Stimulated activated CD4-positive, alpha-beta T cell treated with anti-CD3 and anti-CD28 coated beads, Interleukin-12 subunit alpha, Interleukin-12 subunit beta, amount 100 ng/mL, for 4 hours (primary cell): Measurements from ENCODE around the gene LIN7B.
A peak's percentile ranks its signal among the peaks of the same experiment; 100 is the strongest.
"Not testable (repeated sequence)": the region's sequence is repeated elsewhere in the genome, so short reads cannot be mapped to it uniquely, and the experiment has no call there.

Experiments used
- DNase-seq: peaks from one replicate; pipeline ENCODE4 v3.0.0-alpha.2; 2020

LIN7B gene, protein sequence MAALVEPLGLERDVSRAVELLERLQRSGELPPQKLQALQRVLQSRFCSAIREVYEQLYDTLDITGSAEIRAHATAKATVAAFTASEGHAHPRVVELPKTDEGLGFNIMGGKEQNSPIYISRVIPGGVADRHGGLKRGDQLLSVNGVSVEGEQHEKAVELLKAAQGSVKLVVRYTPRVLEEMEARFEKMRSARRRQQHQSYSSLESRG

DNA sequence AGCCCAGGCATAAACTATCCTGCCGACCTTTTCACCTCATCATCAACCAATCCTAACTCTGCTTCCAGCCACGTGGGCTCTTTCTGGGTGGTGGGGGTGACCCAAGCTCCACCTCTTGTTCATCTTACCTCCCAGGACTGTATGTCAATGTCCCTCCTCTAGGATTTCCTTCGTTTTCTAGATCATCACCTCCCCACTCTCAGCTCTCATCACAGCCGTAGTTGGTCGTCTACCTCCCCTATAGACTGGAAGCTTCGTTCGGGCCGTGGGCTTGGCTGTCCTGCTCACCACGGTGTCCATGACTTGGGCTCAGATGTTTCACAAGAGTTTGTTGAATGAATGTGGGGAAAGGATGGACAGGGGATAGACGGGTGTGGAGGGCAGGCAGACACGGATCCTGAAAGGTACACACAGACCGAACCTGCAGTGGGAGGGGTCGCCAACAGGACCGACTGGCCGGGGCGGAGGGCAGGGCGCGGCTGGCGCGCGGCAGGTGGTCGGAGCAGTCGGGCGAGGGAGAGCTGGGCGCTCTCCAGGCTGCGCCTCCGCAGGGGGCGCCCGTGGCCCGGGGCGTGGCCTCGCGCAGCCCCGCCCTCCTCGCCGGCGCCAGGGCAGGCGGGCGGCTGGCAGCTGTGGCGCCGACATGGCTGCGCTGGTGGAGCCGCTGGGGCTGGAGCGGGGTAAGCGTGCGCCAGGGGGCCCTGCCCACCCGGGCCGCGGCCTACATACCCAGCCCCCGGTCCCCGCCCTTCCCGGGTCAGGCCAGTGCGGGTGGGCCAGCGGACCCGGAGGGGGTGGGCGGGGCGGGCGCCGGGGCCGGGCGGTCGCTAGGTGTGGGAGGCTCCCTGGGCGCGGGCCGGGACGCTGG, at the start of gene LIN7B:
Gene LIN7B (plus strand): TSS at position 609 of the 868 bp plus-strand sequence. CDS start 35 bp downstream, at position 644.
- DNase-seq, result peak; percentile 70

DNA sequence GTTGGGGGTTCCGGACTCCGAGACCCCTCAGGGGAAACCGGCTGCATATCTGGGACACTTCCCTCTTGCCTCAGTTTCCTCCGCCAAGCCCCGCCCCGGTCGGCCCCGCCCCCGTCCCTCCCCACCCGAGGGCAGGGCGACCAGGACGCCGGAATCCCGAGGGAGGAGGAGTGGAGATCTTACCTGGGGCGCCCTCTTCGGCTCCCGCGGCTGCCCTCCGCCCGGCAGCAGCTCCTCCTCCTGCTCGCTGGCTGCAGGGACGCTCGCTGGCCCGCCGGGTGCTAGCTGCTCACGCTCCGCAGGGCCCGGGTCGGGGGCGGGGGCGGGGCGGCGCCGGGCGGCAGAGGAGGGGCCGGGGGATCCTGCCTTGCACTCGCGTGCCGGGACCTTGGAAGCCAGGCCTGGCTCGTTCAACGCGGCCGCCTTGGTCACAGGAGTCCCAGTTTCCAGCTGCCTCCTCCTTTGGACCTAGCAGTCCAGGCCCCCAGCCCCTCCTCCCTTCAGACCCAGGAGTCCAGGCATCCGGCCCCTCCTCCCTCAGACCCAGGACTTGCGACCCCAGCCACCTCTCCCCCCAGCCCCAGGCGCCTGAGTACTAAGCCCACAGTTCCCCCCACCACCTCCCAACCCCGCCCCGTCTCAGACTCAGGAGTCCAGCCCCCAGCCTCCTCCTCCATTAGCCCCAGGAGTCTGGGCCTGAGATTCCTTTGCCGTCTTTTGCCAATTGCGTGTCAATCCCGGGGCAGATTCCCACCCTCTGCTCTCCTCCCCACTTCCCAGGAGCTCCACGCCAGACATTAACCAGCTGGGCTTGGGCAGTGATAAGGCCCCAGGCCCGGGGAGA, 49.2 kb upstream of the LIN7B start, which contains the start of gene NTF4:
Gene NTF4 (minus strand): TSS at position 51 of the 844 bp plus-strand sequence. CDS start 2,821 bp downstream, outside the sequence.
- DNase-seq, result no peak

DNA sequence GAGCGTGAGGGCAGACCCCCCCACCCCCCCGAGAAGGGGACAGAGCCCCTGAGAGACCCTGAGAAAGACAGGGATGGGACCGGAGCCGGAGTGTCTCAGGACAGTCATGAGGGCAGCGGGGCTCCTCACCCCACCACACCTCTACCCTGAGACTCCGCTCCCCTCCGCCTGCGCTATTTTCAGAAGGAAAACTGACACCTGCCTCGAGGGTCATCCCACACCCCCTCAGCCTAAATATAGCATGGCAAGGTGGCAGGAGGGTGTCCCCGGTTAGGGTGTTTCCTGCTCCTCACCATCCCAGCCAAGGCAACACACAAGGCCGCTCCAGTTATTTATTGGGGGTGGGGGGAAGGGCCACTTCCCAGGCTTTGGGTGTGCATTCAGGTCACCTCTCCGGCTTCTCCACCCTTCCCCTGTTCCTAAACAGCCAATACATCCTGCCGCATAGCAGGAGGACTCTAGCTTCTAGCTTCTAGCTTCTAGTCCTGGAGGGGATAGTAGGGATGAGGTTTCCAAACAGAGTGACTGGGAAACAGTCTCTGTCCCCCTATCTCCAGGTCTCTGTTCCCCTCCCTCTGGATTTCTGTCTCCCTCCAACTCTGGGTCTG, 48.2 kb upstream of the LIN7B start:
- DNase-seq, result no peak

DNA sequence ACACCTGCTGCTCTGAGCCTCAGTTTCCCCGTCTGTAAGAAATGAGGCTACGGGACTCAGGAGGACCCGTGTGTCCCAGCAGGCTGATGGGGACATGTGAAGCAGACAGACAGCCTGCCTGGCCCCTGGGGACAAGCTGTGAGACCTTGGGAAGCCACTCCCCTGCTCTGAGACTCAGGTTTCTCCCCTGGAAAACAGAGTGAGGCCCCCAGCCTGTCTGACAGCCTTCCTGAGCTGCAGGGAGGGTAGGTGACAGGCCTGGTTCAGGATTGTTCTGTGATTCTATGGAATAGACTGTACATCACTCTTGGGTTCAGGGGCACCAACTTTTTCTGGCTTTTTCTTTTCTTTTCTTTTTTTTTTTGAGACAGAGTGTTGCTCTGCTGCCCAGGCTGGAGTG, 46.6 kb upstream of the LIN7B start:
- DNase-seq, result no peak

DNA sequence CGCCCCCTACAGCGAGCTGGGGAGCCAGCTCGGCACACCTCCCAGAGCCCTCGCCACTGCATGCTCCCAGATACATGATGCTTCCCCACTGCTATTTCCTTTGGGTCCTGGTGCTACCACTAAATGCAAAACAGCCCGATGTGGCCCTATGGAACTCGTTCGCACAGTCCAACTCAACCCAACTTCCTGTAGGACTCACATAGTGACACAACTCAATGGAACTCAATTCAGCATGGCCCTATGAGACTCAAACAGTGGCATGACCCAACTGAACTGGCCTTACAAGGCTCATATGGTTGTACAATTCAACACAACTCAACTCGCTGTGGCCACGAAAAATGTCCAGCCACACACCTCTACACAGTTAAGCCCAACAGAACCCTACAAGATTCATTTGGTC, 45.1 kb upstream of the LIN7B start:
- DNase-seq, result no peak

DNA sequence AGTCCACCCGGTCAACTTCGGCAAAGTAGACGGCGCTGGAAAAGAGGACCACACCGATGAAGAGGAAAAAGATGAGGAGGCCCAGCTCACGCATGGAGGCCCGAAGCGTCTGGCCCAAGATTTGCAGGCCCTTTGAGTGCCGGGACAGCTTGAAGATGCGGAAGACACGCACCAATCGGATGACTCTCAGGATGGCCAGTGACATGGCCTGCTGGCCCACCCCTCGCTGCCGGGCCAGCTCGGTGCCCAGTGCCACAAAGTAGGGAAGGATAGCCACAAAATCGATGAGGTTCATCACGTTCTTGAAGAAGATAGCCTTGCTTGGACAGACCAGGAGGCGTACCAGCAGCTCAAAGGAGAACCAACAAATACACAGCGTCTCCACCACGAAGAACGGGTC, 43.8 kb upstream of the LIN7B start:
- DNase-seq, result no peak

DNA sequence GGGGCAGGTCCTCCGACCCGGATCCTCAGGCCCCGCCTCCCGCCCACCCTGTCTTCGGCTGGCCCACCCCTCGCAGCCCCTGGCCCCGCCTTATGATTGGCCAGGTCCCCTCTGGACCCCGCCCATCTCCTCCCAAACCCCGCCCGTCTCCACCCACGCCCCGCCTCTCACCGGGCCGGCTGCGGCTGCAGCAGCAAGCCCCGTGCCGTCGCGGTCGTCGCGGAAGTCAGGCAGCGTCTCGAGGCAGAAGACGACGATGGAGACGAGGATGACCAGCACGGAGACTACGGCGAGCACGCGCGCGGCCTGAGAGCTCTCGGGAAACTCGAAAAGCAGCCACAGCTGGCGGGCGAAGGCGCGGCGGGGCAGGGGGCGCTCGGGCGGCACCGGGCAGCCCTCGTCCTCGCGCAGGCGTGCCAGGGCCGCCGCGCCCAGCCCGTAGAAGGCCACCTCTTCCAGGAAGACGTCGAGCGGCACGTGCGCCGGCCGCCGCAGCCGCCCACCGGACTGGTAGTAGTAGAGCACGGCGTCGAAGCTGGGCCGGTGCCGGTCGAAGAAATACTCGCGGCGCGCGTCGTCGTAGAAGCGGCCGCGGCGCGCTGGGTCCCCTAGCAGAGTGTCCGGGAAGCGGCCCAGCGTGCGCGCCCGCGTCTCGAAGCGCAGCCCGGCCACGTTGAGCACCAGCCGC, 42.2 kb upstream of the LIN7B start:
- DNase-seq, result no peak

DNA sequence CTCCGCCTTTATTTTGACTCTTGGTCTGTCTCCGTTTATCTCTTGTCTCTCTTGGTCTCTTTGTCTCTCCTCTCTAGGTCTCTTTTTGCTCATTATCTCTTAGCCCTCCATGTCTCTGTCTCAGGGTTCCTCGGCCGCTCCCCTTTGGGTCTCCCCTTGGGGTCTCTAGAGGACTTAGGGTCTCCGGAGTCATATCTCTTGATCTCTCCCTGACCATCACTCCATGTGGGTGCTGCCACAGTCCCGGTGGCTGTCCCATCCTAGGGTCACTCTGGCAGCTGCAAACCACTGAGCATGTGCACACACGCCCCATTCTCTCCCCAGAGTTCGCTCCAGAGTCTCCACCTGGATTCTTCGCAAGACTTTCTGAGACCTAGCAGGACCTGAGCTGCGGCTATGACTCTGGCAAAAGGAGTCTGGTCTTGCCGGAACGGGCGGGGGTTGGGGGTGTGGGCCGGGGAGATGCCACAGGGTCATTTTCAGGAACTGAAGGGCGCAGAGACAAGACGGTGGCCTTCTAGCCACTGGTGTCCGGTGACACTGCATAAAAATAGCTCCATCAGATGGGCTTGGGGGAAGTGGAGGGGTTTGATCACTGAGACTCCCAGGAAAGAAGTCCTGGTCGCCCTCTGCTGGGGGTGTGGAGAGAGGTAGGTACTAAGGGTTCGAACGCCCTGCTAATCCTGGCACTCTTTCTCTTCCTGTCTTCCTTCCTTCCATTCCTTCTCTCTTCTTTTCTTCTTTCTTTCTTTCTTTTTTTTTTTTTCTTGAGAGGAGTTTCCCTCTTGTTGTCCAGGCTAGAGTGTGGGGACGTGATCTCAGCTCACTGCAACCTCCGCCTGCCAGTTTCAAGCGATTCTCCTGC, 40.4 kb upstream of the LIN7B start:
- DNase-seq, result no peak

DNA sequence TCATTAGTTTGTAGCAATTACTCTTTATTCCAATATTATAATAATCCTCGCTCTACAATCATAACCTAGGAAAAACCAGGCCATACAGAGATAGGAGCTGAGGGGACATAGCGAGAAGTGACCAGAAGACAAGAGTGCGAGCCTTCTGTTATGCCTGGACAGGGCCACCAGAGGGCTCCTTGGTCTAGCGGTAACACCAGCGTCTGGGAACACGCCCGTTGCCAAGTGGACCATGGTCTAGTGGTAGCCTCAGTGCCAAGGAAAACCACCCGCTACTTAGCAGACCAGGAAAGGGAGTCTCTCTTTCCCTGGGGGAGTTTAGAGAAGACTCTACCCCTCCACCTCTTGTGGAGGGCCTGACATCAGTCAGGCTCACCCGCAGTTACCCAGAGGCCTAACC, 39.3 kb upstream of the LIN7B start:
- not testable (repeated sequence) for DNase-seq

DNA sequence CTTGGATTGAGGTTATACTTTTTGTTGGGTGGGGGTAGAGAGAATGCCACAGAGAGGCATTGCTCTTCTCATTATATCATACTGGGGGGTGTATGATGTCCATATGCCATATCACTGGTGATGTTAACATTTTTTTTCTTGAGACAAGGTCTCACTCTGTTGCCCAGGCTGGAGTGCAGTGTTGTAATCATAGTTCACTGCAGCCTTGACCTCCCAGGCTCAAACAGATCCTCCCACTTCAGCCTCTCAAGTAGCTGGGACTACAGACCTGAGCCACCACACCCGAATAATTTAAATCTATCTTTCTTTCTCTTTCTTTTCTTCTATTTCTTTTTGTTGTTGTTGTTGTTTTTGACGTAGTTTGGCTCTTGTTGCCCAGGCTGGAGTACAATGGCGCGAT, 33.8 kb upstream of the LIN7B start:
- DNase-seq, result no peak

DNA sequence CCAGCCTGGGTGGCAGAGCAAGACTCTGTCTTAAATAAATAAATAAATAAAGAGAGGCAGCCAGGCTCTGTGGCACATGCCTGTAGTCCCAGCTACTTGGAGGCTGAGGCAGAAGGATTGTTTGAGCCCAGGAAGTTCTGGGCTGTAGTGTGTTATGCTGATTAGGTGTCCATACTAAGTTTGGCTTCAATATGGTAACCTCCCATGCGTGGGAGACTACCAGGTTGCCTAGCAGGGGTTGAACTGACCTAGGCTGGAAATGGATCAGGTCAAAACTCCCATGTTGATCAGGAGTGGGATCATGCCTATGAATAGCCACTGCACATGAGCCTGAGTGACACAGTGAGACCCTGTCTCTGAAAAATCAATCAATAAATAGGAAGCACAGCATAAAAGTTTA, 32.9 kb upstream of the LIN7B start:
- no peak for DNase-seq

DNA sequence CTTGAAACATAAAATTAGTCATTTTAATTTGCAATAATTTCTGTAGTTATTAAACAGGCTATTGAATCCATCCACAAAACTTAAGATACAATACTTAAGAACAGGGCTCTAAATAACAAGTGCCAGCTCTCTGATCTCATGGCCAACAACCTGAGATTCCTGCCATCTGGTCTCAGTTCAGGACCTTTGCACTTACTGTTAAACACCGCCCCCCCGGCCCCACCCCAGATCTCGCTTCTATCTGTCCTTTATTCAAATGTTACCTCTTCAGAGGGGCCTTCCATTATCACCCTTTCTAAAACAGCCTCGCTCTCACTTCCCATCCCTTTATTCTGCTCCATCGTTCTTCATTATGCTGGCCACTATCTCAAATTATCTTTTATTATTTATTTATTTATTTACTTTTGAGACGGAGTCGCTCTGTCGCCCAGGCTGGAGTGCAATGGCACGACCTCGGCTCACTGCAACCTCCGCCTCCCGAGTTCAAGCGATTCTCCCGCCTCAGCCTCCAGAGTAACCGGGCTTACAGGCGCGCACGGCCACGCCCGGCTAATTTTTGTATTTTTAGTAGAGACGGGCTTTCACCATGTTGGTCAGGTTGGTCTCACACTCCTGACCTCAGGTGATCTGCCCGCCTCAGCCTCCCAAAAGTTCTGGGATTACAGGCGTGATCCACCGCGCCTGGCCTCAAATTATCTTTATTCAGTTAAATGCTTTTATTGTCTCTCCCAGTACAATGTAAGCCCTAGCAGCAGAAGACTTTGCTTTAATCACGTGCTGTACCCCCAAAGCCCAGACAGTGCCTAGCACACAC, 29.8 kb upstream of the LIN7B start:
- DNase-seq, result no peak

DNA sequence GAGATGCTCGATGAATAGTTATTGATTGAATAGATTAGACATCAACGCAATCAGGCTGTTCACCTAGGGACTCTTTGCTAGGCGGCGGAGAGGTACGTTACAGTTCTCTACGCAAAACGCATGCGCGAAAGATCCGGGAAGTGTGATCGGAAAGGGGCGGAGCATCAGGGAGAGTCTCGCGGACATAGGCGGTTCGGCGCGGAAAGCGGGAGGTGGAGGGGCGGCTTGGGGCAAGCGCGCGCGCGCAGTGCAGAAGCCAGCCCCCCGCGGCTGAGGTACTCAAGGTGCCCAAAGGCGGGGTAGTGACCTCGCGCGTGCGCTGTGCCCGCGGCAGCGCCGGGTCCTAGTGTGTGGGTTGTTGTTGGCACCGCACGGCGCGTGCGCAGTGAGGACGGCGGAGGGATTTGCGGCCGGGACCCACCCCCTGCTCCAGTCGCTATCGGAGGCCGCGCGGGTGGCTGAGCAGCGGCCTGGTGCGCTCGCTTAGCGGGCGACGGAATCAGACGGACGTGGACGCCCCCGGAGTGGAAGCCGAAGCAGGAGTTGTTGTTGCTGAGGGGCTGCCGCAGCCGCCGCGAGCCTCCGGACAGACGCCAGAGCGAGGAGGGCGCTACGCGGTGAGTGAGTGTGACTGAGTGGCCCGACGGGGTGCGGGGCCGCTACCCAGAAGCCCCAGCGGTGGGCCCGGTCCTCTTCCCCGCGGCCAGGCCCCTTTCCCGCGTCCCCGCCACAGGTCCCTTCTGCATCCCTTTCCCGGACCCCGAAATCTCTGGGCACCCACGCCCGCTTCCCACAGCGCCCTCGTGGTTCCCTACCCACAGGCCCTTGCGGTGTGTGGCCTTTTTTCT, 28.9 kb upstream of the LIN7B start, which contains the start of gene SNRNP70:
Gene SNRNP70 (plus strand): TSS at position 432 of the 848 bp plus-strand sequence. CDS start 964 bp downstream, outside the sequence.
- peak; percentile 98 for DNase-seq

DNA sequence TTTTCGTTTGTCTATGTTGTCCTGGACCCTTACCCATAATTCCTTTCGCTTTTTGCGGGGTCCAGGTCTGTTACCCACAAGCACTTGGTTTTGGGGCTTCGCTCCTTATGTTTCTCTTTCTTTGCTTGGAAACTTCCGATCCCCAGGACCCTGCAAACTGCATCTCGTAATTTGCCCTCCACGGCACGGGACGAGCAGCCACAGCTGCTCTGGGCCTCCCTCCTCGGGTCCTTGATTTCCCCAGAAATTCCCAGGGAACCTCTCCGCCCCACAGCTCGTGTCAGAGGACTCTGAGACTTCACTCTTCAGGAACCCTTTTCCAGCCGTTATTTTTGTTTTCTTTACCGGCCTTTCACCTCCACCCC, 28.3 kb upstream of the LIN7B start:
- no peak for DNase-seq

DNA sequence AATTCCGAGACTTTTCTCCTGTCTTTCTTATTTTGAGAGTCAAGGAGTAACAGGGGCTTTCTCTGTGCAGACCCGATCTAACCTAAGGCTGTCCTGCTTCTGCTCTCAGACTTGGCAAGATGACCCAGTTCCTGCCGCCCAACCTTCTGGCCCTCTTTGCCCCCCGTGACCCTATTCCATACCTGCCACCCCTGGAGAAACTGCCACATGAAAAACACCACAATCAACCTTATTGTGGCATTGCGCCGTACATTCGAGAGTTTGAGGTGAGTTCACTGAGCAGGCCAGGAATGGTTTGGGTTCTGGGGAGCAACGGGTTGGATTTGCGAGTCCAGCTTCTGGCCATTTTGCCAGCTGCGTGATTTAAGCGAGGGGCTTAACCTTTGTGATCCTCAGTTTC, 27.9 kb upstream of the LIN7B start:
- DNase-seq, result no peak

DNA sequence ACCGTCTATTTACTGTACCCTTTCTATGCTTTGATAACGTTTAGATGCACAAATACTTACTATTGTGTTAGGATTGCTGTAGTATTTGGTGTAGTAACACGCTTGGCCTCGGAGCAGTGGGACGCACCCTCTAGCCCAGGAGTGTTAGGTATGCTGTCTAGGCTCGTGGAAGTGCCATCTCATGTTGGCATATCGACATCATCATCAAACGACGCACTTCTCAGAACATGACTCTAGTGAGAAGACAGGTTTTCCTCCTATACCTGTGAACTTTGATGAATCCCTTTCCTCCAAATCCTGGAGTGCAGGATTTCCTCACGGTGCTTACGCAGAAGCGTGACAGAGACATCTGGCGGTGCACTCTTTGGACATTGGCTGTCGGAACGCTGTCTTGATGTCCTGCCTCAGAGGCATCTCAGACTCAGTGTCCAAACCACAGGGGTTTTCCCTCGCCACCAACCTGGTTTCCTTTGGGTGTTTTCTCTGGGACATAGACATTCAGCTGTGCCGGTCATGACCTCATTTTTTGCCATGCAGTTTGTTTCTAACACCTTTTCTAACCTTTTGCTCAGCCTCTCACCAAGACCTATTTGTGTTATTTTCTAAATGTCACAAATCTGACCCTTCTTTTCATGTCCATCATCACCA, 22.7 kb upstream of the LIN7B start:
- no peak for DNase-seq

DNA sequence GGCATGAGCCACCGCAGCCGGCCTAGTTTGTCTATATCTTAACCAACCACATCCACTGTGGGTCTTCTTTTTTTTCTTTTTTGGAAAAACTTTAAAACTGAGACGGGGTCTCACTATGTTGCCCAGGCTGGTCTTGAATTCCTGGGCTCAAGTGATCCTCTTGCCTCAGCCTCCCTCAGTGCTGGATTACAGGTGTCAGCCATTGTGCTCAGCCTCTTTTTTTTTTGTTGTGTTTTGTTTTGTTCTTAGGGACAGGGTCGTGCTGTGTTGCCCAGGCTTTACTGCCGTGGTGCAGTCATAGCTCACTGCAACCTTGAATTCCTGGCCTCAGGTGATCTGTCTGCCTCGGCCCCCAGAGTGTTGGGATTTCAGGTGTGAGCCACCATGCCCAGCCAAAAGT, 21.5 kb upstream of the LIN7B start:
- DNase-seq, result no peak
